HG03175 (cell line): Measurements from ENCODE around the gene VEZT.
"Not testable (repeated sequence)": the region's sequence is repeated elsewhere in the genome, so short reads cannot be mapped to it uniquely, and the experiment has no call there.

Source experiments
- ATAC-seq: cut with Tn5 transposase; IDR thresholded peaks from one replicate; pipeline ENCODE4 v1.9.1; 2021; ENCODE audit warnings: mild to moderate bottlenecking, moderate library complexity; ENCODE audit not compliant: unreplicated experiment

Gene VEZT

DNA sequence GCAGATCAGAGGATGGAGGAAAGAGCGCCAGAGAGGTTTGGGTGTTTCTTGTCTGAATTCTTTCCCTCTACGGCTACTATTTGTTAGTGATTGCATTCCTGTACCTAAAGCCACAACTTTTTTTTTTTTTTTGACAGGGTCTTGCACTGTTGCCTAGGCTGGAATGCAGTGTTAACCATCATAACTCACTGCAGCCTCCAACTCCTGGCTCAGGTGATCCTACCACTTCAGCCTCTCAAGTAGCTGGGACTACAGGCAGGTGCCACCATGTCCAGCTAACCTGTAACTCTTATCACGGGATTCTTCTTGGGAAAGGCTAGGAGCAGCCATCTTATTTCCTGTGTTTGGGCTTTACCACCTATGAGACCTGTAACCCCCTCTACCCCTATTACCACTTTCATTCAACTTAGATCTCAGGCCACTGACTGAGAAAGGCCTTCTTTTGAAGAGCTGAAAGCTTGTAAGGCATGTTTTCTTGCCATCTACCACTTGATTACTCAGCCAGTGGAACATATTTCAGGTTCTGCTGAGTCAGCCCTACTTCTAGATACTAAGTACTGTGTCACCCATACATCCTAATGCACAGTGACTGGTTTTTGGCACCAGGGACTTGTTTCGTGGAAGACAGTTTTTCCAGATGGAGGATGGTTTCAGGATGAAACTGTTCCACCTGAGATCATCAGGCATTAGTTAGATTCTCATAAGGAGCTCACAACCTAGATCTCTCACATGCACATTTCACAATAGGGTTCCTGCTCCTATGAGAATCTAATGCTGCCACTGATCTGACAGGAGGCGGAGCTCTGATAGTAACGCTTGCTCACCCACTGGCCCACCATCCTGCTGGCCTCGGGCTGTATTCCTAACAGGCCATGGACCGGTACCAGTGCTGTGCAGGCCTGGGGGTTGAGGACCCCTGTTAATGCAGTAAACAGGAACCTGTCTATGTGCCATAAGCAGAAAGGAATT, 6.9 kb downstream of the VEZT start:
- ATAC-seq, result no peak

DNA sequence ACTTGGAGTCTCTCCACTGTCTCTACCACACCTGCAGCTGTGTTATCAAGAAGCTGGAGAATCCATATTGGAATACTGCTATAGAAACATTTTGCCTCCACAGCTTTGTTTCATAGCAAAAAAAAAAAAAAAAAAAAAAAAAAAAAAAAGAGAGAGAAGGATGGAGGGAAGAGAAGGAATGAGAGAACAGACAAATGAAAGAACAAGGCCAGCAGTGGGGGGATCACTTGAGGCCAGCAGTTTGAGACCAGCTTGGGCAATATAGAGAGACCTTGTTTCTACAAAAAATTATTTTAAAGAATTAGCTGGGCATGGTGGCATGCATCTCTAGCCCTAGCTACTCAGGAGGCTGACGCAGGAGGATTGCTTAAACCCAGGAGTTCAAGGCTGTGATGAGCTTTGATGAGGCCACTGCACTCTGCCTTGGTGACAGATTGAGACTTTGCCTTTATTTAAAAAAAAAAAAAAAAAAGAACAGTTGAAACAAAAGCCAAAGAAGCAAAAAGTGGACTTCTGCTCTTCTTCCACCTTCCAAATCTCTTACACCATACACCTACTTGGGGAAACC, 8.1 kb downstream of the VEZT start:
- no peak for ATAC-seq

DNA sequence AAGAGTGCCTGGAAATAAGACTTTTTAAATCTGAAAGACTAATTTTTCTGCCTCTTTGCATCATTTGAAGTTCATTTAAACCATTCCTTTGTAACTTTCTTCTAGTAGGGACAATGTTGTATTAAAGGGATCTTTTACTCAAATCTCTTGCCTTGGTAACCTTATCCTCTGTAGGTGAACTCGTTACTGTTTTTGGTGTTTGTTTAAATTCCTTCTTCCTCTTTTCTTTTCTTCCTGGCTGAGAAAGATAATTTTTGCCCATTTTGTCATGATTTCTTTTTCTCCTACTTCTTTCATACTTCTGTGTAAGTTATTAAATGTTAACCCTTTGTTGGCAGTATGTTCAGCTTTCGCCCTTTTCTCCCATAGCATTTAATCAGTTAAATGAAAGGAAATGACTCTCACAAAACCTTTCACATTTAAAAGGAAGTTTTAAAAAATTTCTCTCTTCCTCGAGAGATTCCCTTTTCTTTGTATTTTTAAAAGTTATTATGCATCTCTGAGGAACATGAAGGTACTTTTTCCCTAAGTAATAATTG, 10.3 kb downstream of the VEZT start:
- ATAC-seq, result no peak

DNA sequence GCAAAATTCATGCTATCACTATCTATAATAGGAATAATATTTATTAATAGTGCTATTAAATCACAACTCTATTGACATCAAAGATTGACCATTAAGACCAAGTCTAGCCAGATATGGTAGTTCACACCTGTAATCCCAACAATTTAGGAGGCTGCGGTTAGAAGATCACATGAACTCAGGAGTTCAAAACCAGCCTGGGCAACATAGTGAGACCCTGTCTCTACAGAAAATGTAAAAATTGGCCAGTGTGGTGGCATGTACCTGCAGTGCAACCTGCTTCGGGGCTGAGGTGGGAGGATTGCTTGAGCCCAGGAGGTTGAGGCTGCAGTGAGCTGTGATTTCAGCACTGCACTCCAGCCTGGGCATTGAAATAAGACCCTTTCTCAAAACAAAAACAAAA, 11.0 kb downstream of the VEZT start:
- no peak for ATAC-seq

DNA sequence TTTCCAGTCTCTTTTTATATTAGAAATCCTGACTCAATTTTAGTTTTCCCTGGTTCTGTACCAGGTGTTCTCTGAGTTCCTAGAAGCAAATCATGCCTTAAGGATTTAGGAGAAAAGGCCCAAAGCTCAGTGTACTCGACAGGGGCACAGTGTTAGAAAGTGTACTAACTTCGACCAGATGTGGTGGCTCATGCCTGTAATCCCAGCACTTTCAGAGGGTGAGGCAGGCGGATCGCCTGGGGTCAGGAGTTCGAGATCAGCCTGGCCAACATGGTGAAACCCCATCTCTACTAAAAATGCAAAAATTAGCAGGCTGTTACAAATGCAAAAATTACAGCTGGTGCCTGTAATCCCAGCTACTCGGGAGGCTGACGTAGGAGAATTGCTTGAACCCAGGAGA, 12.0 kb downstream of the VEZT start:
- no peak for ATAC-seq

DNA sequence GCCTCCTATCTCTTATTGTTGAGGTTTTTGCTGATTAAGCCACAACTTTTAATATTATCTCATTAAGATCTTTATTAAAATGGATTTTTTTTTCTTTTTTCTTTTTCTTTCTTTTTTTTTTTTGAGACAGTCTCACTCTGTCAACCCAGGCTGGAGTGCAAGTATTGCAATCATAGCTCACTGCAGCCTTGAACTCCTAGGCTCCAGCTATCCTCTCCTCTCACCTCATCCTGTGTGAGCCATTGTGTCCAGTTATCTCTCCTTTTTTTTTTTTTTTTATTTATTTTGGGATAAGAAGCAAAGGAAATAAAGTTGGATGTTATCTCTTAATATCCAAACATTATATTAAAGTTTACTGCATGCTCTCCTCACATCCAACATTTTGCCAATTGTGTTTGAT, 12.7 kb downstream of the VEZT start:
- ATAC-seq, result no peak

DNA sequence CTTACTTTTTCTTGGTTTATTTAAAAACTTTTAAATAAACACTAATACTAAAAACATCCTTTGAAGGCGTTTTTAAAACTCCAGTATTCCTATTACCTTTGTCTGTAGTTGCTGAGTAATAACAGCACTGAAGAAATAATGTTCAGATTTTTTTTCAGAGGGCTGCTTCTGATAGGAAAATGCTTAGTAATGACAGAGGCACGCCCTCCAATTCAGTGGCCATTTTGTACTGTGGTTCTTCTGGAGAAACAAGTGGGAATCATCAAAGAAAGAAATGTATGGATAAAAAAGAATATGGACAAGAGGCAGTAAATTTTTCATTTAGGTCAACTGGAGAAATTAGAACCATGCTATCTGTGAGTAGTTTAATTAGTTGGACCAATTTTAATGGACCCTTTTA, 13.6 kb downstream of the VEZT start:
- ATAC-seq, result no peak

DNA sequence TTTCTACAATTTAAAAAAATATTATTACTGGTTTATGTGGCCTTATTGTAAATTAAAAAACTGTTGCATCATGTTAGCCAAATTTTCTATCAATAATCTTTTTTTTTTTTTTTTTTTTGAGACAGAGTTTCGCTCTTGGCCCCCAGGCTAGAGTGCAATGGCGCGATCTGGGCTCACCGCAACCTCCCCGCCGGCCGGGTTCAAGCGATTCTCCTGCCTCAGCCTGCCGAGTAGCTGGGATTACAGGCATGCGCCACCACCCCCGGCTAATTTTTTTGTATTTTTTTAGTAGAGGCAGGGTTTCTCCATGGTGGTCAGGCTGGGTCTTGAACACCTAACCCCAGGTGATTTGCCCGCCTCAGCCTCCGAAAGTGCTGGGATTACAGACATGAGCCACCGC, 16.6 kb downstream of the VEZT start:
- ATAC-seq, result not testable (repeated sequence)

DNA sequence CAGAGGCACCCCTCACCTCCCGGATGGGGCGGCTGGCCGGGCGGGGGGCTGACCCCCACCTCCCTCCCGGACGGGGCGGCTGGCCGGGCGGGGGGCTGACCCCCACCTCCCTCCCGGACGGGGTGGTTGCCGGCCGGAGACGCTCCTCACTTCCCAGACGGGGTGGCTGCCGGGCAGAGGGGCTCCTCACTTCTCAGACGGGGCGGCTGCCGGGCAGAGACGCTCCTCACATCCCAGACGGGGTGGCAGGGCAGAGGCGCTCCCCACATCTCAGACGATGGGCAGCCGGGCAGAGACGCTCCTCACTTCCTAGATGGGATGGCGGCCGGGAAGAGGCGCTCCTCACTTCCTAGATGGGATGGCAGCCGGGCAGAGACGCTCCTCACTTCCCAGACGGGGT, 18.0 kb downstream of the VEZT start:
- not testable (repeated sequence) for ATAC-seq

DNA sequence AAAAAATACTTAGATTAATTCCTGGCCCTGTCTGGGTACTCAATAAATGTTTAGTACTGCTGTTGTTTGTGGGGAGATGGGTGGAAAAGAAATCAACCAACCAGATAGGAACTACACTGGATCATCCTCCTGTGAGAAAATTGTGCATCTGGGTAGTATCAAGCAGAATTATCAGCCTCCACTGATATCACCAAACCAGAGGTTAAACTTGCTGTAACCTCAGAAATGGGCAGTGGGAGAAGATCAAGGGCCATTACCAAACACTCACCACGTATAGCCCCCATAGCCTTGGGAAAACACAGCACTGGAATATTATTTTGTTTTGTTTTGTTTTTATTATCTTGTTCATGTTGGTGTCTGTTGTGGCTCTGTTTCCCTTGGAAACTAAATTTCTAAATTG, 19.7 kb downstream of the VEZT start:
- ATAC-seq, result no peak

DNA sequence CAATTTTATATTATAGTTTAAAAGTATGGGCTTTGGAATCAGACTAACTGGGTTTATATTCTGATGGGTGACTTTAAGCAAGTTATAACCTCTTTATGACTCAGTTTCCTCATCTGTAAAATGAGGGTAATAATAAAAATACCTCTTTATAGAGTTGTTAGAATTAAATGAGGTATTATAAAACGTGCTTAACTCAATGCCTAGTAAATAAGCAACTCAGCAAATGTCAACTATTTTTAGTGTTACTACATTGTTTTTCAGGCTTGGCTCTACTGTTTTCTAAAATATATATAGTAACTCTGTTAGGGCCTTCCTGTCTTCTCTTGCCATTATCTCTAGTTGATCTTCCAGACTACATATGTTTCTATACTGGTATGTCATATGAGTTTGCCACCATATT, 20.5 kb downstream of the VEZT start:
- ATAC-seq, result no peak

DNA sequence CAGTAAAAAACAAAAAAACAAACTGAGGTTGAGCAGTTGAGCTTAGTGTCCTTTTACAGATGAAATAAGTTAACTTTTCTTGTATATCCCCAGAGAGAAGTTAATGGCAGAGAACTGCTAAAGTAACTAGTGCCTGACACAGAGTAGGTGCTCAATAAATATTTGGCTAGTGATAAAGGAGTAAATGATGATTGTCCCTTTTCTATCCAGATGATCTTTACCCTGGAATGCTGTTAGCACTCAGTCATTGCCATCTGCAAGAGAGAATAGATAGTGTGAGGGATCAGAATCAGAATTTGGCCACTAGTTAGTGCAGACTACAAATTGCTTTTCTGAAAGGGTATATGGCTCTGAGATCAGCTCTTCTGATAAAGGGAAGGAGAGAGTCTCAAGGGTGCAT, 21.6 kb downstream of the VEZT start:
- ATAC-seq, result no peak

DNA sequence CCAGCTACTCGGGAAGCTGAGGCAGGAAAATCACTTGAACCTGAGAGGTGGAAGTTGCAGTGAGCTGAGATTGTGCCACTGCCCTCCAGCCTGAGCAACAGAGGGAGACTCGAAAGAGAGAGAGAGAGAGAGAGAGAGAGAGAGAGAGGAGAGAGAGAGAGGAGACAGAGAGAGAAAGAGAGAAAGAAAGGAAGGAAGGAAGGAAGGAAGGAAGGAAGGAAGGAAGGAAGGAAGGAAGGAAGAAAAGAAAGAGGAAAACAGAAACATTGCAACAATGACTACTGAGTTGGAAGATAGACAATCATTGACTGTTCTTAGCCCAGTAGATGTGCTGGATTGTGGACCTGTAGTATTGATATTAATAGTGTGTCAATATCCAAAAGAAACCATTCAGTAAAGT, 22.2 kb downstream of the VEZT start:
- ATAC-seq, result not testable (repeated sequence)

DNA sequence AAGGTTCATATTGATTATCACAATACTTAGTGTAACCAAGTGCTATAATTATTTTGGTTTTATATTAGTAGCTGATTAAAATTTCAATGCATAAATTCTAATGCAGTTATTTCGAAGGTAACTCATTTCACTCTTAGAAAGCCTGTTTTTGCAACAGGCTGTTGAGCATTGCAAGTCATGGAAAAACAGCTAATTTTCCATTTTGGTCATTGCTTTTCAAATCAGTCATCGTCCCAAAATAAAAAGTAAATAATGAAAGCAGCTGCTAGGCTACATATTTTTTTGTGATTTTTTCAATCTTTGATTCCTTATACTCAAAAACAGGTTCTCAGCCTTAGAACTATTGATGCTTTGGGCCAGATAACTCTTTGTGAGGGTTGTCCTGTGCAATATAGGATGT, 22.9 kb downstream of the VEZT start:
- no peak for ATAC-seq

DNA sequence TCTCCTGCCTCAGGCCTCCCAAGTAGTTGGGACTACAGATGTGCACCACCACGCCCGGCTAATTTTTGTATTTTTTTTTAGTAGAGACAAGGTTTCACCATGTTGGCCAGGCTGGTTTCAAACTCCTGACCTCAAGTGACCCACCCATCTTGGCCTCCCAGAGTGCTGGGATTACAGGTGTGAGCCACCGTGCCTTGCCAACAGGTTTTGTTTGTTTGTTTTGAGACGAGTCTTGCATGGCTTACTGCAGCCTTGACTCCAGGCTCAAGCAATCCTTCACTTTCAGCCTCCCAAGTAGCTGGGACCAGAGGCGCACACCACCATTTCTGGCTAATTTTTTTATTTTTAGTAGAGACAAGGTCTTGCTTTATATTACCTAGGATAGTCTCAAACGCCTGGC, 23.5 kb downstream of the VEZT start:
- ATAC-seq, result not testable (repeated sequence)

DNA sequence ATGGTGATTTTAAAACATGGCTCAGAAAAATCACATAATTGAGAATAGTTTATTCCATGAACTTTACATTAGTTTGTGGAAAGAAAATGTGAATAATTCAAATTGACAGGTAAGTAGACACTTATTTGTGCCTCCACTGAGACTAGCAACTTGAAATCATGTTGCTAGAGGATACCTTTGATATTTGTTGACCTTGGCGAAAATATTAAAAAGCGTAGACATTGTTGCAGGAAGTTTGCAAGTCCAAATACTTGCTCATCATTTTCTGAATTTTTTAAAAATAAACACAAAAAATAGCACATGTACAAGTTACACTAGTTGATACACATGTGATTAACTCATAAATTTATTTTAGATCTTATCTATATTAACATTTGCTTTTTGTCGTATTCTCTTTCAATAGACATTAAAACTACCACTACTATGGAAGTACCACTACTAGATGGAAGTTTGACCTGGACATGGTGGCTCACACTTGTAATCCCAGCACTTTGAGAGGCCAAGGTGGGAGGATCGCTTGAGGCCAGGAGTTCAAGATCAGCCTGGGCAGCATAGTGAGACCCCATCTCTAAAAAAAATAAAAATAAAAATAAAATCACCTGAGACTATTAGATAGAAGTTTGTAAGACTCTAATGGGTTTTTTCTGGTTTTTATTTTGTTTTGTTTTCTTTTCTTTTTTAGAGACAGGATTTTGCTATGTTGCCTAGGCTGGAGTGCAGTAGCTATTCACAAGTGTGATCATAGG, 24.3 kb downstream of the VEZT start:
- ATAC-seq, result no peak

DNA sequence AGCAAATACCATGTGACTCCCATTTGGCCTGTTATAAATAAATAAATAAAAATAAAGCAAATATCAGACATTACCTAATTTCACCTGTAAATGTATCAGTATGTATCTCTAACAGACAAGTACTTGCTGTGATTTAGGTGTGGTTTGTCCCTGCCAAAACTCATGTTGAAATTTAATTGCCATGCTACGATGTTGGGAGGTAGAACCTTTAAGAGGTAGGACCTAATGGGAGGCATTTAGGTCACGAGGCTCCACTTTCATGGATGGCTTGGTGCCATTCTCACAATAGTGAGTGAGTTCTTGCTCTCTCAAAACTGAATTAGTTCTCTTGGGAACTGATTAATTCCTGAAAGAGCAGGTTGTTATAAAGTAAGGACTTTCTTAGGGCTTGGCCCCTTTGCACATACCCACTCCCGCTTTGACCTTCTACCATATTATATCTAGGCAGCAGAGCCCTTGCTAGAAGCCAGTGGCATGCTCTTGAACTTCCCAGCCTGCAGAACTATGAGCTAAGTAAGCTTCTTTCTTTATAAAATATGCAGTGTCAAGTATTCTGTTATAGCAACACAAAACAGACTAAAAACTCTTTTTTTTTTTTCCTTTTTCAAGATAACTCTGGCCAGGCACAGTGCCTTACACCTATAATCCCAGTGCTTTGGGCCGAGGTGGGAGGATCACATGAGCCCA, 26.0 kb downstream of the VEZT start:
- ATAC-seq, result no peak

DNA sequence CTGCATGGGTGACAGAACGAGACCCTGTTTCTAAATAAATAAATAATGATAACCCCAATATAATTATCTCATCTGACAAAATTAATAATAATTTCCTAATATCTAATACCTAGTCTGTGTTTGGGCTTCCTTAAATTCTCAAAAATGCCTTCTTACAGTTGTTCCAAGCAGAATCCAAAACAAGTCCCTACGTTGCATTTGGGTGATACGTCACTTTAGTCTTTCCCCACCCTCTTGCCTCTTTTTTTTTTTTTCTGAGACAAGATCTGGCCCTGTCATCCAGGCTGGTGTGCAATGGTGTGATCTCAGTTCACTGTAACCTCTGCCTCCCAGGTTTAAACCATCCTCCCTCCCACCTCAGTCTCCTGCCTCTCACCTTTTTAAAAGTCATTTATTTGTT, 26.7 kb downstream of the VEZT start:
- no peak for ATAC-seq

DNA sequence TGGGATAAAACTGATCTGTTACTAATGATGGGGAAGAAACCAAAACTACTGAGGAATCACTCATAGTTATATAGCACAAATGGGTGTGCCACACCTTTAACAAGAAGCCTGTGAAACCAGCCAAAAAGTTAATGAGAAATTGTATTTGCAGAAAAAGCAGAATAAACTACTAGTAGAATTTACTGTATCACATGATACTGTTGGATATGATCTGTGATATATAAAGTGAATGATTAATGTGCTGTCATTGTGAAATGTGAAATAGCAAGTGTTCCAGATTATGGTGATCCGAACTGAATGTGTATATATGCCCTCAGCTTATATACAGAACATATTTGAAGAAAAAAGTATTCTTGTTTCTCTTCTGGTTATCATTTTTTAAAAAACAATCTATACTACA, 30.5 kb downstream of the VEZT start:
- ATAC-seq, result no peak

DNA sequence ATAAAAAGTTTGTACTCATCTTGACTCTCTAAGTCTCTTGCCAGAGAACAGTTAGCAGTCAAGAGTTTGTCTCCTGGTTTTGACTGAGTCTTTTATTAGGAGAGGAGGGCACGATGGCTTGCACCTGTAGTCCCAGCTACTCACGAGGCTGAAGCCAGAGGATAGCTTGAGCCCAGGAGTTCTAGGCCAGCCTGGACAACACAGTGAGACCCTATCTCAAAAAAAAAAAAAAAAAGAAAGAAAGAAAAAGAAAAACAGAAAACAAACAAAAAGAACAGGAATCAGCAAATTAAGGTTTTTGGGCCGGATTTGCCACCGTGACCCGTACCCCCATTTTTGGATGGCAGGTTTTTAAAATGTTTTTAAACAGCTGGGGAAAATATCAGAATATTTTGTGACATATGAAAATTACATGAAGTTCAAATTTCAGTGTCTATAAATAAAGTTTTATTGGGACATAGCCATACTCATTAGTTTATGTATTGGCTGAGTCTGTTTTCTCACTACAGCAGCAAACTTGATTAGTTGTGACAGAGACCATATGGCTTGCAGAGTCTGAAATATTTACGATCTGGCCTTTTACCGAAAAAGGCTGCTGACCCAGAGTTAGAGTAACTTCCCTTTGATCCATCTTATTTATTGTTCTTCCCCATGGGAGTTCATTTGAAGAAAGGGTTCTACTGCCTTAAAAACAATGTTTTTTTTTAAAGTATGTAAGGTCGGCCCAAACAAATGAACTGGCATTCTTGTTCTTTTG, 31.2 kb downstream of the VEZT start:
- ATAC-seq, result no peak
